CD4-positive, alpha-beta T cell treated with Interferon alpha-2 for 1 hour (primary cell): ENCODE data around the gene ALG14.
"Not testable (repeated sequence)": the region's sequence is repeated elsewhere in the genome, so short reads cannot be mapped to it uniquely, and the experiment has no call there.

ENCODE experiments used
- DNase-seq, 2 donors: peaks; one replicate each; pipeline ENCODE4 v3.0.0-alpha.2; 2020 to 2022

ALG14 gene

GRCh38 chr1:95041491-95042165 is 31.1 kb downstream of the ALG14 start:
- DNase-seq, result peak in 1 of 2 donors; percentile 10

GRCh38 chr1:95040032-95040525 is 32.7 kb downstream of the ALG14 start:
- DNase-seq, result no peak

- DNase-seq, result no peak
Measured at GRCh38 chr1:95039360-95040031, 33.3 kb downstream of the ALG14 start.

- no peak for DNase-seq
Measured at GRCh38 chr1:95035536-95035935, 37.2 kb downstream of the ALG14 start.

- no peak for DNase-seq
Measured at GRCh38 chr1:95034506-95034905, 38.2 kb downstream of the ALG14 start.

GRCh38 chr1:95033843-95034242 is 38.9 kb downstream of the ALG14 start:
- no peak for DNase-seq

- DNase-seq, result no peak
Measured at GRCh38 chr1:95029532-95029931, 43.2 kb downstream of the ALG14 start.

GRCh38 chr1:95028954-95029353 is 43.8 kb downstream of the ALG14 start:
- DNase-seq, result no peak

- no peak for DNase-seq
Measured at GRCh38 chr1:95027046-95027445, 45.7 kb downstream of the ALG14 start.

GRCh38 chr1:95023399-95024043 is 49.2 kb downstream of the ALG14 start:
- DNase-seq, result no peak

- no peak for DNase-seq
Measured at GRCh38 chr1:95022644-95022926, 50.2 kb downstream of the ALG14 start.

GRCh38 chr1:95021805-95022643 is 50.7 kb downstream of the ALG14 start:
- no peak for DNase-seq

GRCh38 chr1:95021119-95021518 is 51.6 kb downstream of the ALG14 start:
- DNase-seq, result no peak

GRCh38 chr1:95019466-95019865 is 53.3 kb downstream of the ALG14 start:
- DNase-seq, result not testable (repeated sequence)

GRCh38 chr1:95018602-95019369 is 54.0 kb downstream of the ALG14 start:
- DNase-seq, result no peak

GRCh38 chr1:95017775-95018174 is 55.0 kb downstream of the ALG14 start:
- DNase-seq, result no peak

- DNase-seq, result no peak
Measured at GRCh38 chr1:95015076-95015475, 57.7 kb downstream of the ALG14 start.

- DNase-seq, result no peak
Measured at GRCh38 chr1:95013950-95014574, 58.7 kb downstream of the ALG14 start.

GRCh38 chr1:95012389-95012788 is 60.4 kb downstream of the ALG14 start:
- DNase-seq, result no peak

GRCh38 chr1:95010158-95010557 is 62.6 kb downstream of the ALG14 start:
- DNase-seq, result no peak

GRCh38 chr1:95007687-95008086 is 65.1 kb downstream of the ALG14 start:
- DNase-seq, result no peak

- DNase-seq, result no peak
Measured at GRCh38 chr1:95006681-95007080, 66.1 kb downstream of the ALG14 start.
